Occipital lobe (tissue), 2 donors: ENCODE measurements around the gene SFN. TPM values are rescaled to one million over a fixed set of nuclear protein-coding genes. Genes with fewer than 3 reads are reported as not detected.
A peak's percentile ranks its signal among the peaks of the same experiment; 100 is the strongest.
"Not testable (repeated sequence)": the region's sequence is repeated elsewhere in the genome, so short reads cannot be mapped to it uniquely, and the experiment has no call there.

Experiments
- DNase-seq: peaks from one replicate; lab custom pipeline; 2025; lab: John Stamatoyannopoulos, UW
- total RNA-seq: library from RNA; depleted of rRNA; stranded (reverse); fragments of >200 nt; gene quantifications from one replicate; pipeline ENCODE4 v1.2.3, GENCODE V29; 2014

The SFN gene
- total RNA-seq: not detected

DNA sequence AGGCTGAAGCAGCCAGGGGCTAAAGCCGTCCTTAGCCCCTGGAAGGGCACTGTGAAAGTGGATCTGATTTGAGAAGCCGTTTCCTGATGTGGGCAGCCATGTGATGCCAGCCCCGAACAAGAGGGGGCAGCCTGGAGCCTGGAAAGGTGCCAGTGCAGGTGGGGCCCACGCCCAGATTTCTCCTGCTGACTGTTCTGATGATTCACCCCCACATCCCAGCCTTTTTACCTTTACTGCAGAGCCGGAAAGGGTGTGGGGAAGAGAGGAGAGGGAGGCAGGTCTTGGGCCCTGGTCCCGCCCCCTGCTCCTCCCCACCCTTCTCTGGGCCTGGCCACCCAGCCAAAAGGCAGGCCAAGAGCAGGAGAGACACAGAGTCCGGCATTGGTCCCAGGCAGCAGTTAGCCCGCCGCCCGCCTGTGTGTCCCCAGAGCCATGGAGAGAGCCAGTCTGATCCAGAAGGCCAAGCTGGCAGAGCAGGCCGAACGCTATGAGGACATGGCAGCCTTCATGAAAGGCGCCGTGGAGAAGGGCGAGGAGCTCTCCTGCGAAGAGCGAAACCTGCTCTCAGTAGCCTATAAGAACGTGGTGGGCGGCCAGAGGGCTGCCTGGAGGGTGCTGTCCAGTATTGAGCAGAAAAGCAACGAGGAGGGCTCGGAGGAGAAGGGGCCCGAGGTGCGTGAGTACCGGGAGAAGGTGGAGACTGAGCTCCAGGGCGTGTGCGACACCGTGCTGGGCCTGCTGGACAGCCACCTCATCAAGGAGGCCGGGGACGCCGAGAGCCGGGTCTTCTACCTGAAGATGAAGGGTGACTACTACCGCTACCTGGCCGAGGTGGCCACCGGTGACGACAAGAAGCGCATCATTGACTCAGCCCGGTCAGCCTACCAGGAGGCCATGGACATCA is at the start of gene SFN:
SFN (plus strand) TSS at position 369 of the 904 bp plus-strand sequence; CDS start at position 433, 64 bp downstream.
- DNase-seq: no peak

DNA sequence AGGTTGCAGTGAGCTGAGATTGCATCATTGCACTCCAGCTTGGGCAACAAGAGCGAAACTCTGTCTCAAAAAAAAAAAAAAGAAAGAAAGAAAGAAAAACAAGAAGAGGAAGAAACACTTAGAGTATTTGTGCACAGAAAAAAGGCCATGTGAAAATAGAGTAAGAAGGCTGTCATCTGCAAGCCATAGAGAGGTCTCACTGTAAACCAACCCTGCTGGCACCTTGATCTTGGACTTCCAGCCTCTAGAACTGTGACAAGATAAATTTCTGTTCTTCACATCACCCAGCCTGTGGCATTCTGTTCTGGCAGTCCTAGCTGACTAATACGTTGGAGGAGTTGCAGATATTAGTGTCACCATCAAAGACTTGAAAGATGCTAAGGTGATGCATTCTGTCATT is 48.6 kb upstream of the SFN start:
- no peak for DNase-seq

GRCh38 chr1:26814893-26815292 is 48.1 kb upstream of the SFN start:
- no peak for DNase-seq

GRCh38 chr1:26820784-26821269 is 42.1 kb upstream of the SFN start:
- DNase-seq: no peak

GRCh38 chr1:26822737-26823395 is 40.1 kb upstream of the SFN start:
- DNase-seq: no peak

DNA sequence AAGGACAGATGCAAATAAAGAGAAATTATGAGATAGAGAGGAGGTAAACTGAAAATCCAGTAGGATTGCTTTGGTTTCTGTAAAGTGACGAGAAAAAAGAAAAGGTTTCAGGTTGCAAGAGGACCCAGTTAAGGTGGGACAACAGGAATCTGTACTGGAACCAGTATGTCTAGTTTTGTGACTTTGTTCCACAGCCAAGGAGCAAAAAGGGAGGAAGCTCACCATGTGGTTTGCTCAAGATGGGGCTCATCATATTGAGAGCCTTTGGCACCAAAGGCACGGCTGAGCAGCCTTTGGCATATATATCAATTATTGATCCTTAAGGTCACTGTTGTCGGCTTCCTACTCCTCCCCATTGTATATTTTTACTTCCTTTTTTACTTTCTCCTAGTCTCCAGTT is 38.2 kb upstream of the SFN start:
- DNase-seq: no peak

DNA sequence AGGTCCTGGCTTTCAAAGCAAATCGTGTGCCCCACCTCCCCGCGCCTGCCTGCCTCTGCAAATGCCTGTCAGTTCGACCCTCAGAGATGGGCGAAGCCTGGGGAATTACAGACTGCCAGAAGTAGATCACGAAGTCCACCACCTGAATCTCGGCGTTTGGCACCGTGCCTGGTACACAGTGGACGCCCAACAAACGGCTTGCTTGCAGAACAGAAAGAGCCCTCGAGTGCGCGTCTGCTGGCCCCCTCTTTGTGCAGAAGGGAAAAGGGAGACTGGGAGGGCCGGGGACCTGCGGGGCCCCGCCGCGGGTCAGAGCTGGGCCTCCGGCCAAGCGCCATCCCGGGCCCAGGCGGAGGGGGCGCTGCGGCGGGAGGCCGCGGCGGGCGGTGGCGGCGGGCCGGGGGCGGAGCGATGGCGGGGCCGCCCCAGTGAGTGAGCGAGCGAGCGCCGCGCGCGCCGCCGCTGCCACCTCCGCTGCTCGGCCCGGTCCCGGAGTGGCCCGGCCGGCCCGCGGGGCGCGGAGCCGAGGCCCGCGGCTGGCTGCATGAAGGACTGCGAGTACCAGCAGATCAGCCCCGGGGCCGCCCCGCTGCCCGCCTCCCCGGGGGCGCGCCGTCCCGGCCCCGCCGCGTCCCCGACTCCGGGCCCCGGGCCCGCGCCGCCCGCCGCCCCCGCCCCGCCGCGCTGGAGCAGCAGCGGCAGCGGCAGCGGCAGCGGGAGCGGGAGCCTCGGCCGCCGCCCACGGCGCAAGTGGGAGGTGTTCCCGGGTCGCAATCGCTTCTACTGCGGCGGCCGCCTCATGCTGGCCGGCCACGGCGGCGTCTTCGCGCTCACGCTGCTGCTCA is 36.5 kb upstream of the SFN start, which contains the start of gene ZDHHC18:
ZDHHC18 (plus strand) TSS at position 428 of the 845 bp plus-strand sequence; CDS start at position 545, 117 bp downstream.
- DNase-seq: peak; percentile 48

- no peak for DNase-seq
Observed at GRCh38 chr1:26827106-26827604, 35.8 kb upstream of the SFN start.

GRCh38 chr1:26827663-26828062 is 35.3 kb upstream of the SFN start:
- DNase-seq: no peak

DNA sequence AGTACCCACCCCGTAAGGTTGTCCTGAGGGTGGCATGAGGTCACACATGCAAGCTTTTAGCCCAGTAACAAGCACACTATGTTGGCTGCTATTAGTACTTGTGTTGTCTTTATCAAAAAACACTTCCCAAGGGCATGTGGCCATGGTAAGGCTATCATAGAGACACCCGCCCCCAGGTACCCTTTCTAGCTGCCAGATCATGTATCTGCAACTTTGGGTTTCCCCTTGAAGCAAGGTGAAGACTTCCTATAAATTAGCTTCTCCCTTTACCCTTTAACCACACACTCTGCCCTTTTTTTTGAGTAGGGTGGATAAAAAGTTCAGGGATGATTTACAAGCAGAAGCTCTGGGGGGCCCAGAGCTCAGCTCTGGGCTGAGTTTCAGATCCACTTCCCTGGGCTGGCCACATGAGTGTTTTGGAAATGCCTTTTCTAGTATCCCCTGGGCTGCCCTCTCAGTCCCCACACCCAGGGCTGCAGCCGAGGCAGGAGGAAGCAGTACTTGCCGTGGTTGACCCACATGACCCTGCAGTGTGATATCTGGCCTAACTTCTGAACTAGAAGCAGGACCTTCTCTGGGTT is 34.4 kb upstream of the SFN start:
- no peak for DNase-seq

DNA sequence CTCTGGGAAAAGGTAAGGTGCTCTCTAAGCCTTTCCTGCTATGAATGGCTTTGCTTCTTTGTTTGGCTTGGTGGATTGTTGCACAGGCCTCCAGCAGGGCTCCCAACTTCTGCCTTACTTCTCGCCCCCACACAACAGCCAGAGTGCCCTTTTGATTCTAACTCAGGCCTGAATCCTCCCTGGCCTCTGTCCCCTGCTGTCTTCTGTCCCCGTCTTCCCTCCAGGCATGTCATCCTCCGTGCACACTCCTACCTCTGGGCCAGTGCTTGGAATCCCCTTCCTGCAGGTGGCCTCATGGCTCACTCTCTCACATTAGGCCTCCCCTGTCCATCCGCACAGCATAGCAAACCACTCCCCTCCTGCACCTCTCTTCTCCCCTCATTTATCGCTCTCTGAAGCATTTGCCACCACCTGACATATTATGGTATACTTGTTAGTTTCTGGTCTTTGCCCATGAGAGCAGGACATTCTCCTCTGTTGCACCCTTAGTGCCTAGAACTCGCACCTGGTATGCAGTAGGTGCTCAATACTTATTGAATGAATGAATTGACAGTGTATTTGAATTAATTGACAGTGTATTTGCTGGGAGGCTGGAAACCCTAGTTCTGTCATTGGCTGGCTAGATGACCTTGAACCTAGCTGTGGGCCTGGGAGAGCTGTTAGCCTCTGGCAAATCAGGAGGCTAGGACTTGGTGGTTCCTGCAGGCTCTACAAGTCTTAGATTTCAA is 33.6 kb upstream of the SFN start:
- DNase-seq: no peak

GRCh38 chr1:26831059-26831458 is 31.9 kb upstream of the SFN start:
- DNase-seq: no peak

- DNase-seq: no peak
Observed at GRCh38 chr1:26831546-26832248, 31.3 kb upstream of the SFN start.

DNA sequence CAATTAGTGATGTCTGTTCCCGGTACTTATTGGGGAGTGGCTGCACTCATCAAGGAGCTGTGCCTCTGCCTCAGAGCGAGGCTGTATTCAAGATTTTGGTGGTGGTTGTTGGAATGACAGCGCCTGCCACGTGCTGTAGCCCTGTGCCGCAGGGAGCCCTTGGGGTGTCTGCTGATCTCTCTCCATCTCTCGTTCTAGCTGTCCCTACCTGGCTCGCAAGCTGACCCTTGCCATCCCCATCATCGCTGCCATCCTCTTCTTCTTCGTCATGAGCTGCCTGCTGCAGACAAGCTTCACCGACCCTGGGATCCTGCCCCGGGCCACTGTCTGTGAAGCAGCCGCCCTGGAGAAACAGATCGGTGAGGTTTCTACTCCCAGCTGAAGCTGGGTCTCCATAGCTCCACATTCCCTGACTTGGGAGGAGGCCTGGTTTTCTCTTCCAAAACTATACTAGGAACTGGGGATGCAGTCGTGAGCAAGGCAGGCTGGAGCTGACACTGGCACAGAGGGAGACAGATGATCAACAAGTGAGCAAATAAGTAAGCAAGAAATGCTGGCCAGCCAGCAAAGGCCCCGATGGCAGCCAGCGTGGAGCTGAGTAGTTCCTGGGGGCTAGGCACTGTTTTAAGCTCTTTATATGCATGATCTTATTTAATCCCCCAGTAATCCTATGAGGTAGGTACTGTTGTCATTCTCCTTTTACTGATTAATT is 30.5 kb upstream of the SFN start:
- no peak for DNase-seq

DNA sequence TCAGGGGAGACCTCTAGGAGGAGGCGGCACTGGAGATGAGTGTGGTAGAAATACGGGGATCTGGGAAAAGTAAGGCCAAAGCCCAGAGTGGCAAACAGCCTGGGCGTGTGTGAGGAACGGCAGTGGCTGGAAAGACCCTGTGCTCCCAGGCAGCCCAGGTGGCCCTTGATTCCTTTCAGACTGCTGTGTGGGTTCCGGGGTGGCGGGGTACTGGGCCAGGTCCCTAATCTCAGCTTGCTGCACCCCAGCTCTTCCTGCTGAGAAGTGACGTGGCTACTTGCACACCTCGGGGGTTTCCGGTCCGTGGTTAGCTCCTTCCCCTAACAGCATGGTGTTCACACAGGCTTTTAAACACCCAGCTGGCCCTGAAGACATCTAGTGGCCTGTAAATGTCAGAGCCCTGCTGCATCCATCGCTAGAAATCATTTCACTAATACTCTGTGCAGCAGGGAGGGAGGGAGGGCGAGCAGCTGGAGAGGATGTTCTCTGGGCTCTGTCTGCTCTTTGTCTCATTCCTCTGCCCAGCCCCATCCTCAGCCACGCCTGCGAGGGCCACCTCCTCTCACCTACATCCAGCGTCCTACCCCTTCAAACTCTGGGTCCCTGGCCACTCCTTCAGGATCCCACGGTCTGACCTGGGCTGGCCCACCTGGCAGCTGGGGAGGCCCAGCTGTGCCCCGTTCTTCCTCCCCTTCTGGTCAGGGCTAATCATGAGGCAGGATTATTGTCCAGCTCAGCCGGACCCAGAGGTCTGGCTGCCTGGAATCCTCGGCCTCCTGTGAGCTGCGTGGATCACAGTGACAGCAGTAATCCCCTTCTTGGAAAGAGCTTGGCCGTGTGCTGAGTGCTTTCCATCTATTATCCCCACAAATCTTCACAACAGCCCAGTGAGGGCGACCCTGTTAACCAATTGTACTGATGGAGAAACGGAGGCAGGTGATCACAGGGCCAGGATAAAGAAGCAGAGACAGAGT is 29.2 kb upstream of the SFN start:
- no peak for DNase-seq

DNA sequence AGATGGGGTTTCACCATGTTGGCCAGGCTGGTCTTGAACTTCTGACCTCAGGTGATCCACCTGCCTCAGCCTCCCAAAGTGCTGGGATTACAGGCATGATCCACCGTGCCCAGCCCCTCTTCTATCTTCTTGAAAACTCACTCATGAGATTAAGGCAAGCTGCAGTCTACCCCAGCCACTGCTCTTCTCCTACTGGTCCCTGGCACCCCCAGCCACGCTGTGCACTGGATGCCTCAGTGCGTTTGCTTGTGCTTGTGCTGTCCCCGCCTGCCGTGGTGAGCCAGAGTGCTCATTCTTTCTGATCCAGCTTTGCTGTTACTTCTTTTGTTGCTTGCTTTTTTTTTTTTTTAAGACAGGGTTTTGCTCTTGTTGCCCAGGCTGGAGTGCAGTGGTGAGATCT is 25.3 kb upstream of the SFN start:
- DNase-seq: not testable (repeated sequence)

GRCh38 chr1:26838474-26839338 is 24.2 kb upstream of the SFN start:
- no peak for DNase-seq
